Measurements from ENCODE around the gene ACTL7A.

GRCh38 chr9:108860764-108861163, 1.3 kb upstream of the ACTL7A start:
- TF ChIP-seq EP300 (conservative IDR thresholded peaks at IDR 0.05; ENCODE audit: poor library complexity, severe bottlenecking), result no peak
- TF ChIP-seq EZH2 (IDR thresholded peaks at IDR 0.05; ENCODE audit: borderline replicate concordance, insufficient read depth, low read length, poor library complexity, severe bottlenecking), result no peak
- TF ChIP-seq, protein P1, sequence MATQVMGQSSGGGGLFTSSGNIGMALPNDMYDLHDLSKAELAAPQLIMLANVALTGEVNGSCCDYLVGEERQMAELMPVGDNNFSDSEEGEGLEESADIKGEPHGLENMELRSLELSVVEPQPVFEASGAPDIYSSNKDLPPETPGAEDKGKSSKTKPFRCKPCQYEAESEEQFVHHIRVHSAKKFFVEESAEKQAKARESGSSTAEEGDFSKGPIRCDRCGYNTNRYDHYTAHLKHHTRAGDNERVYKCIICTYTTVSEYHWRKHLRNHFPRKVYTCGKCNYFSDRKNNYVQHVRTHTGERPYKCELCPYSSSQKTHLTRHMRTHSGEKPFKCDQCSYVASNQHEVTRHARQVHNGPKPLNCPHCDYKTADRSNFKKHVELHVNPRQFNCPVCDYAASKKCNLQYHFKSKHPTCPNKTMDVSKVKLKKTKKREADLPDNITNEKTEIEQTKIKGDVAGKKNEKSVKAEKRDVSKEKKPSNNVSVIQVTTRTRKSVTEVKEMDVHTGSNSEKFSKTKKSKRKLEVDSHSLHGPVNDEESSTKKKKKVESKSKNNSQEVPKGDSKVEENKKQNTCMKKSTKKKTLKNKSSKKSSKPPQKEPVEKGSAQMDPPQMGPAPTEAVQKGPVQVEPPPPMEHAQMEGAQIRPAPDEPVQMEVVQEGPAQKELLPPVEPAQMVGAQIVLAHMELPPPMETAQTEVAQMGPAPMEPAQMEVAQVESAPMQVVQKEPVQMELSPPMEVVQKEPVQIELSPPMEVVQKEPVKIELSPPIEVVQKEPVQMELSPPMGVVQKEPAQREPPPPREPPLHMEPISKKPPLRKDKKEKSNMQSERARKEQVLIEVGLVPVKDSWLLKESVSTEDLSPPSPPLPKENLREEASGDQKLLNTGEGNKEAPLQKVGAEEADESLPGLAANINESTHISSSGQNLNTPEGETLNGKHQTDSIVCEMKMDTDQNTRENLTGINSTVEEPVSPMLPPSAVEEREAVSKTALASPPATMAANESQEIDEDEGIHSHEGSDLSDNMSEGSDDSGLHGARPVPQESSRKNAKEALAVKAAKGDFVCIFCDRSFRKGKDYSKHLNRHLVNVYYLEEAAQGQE (IDR thresholded peaks at IDR 0.05; ENCODE audit: borderline replicate concordance), result no peak
- TF ChIP-seq POLR2AphosphoS5 (IDR thresholded peaks at IDR 0.05), result no peak
- TF ChIP-seq, protein P2, sequence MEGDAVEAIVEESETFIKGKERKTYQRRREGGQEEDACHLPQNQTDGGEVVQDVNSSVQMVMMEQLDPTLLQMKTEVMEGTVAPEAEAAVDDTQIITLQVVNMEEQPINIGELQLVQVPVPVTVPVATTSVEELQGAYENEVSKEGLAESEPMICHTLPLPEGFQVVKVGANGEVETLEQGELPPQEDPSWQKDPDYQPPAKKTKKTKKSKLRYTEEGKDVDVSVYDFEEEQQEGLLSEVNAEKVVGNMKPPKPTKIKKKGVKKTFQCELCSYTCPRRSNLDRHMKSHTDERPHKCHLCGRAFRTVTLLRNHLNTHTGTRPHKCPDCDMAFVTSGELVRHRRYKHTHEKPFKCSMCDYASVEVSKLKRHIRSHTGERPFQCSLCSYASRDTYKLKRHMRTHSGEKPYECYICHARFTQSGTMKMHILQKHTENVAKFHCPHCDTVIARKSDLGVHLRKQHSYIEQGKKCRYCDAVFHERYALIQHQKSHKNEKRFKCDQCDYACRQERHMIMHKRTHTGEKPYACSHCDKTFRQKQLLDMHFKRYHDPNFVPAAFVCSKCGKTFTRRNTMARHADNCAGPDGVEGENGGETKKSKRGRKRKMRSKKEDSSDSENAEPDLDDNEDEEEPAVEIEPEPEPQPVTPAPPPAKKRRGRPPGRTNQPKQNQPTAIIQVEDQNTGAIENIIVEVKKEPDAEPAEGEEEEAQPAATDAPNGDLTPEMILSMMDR (IDR thresholded peaks at IDR 0.05; ENCODE audit: poor library complexity, severe bottlenecking), result no peak
- TF ChIP-seq RAD21 (conservative IDR thresholded peaks at IDR 0.05), result no peak
- TF ChIP-seq MXI1 (conservative IDR thresholded peaks at IDR 0.05; ENCODE audit: poor library complexity, severe bottlenecking), result no peak

All from neural cell (in vitro differentiated cells).